NCI-H82 treated with DMSO at 0.1 percent for 48 hours (cell line): ENCODE results near the gene TGFBR2.

Source experiments
- DNase-seq: peaks from one replicate; lab custom pipeline; 2025; ENCODE audit not compliant: unreplicated experiment; lab: John Stamatoyannopoulos, UW

Gene TGFBR2

DNA sequence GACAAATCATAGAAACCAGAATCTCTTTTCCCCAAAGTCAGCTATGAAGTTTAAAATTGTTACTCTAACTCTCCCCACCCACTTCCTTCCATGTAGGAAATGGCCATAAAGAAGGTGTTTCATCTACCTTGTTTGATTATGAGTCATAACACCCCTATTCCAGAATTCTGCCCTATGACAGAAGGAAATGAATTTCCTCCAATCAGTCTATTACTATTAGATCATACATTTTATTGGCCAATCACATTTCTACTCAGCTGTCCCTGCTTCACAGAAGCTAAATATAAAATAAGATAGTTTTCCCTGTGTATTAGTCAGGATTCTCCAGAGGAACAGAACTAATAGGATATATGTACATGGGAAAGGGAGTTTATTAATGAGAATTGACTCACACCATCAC is 102.1 kb downstream of the TGFBR2 start:
- DNase-seq, result no peak

DNA sequence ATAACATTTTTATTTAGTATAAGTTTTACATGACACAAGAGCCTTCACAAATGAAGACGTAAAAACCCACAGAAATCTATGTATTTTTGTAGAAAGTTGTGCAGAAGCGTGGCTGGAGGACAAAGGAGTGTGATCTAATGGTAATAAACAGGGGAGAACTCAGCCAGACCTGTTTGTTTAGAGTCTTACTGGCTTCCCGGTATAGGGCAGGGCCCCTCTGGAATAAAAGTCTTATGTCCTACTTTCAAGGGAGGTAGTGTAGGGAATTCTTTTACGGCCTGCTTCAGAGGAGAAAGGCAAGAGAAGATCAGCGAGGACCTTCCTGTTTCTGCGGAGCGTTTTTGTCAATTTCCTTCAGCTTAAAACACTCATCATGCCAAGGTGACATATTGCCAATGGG is 103.6 kb downstream of the TGFBR2 start:
- no peak for DNase-seq

DNA sequence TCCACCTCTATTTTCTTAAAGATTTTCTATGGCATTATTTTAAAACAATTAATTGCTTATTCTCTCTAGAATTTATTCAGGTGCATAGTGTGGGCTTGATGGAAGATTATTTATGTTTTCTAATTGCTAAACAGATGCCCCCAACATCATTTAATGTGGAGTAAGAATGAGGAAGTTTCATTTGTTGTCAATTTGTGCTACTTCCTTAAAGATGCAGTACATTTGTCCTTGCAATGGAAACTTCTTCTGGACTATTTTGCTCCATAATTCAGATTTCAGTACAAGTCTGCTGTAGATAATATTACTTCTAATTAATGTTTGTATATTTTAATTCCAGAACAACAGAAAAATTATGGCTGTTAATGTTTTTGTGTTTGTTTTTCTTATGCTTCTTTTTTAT is 104.8 kb downstream of the TGFBR2 start:
- DNase-seq, result no peak

DNA sequence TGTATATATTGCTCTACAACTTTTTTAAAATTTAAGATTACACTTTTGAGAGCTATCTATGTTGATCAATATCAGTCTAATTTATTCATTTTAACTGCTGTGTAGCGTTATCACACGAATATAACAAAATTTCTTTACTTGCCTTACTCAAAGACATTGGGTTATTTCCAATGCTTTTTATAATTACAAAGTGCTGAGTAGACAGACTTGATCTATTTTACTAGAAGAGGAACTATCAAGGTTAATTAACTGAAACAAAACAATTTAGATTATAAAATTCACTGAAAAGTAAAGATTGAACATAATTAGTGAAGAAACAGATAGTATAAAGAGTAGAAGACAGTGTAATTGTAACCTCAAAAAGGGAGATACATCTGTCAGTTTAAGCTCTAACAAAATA is 105.5 kb downstream of the TGFBR2 start:
- DNase-seq, result no peak

DNA sequence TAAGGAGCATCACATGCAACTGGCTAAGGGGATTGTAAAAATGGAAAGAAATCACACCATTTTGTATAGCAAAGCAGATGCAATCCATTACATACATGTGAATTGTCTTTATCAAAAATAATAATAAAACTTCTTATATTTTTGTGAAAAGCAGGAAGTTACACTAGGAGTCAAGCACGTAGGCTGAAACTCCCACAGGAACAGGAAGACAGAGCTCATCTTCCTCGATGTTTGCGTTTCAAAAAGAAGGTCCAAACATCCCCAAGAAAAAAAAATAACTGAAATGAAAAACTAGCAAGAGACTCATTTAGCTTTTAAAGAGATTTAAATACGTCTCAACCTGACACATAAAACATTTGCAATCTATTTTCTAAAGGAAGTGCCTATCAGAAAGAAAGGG is 106.6 kb downstream of the TGFBR2 start:
- DNase-seq, result no peak

DNA sequence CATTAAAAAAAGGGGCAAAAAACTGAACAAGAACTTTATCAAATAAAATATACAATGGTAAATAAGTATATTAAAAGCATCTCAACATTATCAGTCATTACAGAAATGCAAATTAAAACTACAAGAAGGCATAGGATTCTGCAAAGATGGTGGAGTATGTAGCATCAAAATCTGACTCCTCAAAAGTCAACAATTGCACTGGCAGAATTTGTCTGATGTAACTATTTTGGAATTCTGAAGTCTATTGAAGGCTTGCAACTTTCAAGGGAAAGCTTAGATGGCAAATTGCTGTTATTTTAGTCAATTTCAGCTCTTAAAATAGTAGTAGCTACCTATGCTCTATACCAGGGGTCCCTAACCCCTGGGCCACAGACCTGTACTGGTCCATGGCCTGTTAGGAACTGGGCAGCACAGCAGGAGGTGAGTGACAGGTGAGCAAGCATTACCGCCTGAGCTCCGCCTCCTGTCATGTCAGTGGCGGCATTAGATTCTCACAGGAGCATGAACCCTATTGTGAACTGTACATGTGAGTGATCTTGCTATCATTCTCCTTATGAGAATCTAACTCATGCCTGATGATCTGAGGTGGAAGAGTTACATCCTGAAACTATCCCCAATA is 107.6 kb downstream of the TGFBR2 start:
- no peak for DNase-seq

DNA sequence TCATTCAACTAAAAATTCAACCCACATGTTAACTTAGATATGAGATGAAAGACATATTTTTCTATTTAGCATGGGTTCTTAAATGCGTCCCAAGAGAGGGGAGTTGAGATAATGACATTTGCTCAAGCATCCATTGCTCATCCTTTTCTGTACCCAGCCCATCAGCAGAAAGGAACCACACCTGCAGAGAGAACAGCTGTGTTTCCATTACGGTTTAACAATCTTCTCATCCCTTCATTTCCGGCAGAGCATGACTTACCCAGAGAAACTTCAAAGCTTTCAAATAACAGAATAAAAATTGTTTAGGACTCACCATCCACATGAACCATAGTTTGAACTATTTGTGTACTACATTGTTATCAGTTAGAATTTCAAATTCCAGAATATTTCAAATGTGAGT is 113.1 kb downstream of the TGFBR2 start:
- no peak for DNase-seq

DNA sequence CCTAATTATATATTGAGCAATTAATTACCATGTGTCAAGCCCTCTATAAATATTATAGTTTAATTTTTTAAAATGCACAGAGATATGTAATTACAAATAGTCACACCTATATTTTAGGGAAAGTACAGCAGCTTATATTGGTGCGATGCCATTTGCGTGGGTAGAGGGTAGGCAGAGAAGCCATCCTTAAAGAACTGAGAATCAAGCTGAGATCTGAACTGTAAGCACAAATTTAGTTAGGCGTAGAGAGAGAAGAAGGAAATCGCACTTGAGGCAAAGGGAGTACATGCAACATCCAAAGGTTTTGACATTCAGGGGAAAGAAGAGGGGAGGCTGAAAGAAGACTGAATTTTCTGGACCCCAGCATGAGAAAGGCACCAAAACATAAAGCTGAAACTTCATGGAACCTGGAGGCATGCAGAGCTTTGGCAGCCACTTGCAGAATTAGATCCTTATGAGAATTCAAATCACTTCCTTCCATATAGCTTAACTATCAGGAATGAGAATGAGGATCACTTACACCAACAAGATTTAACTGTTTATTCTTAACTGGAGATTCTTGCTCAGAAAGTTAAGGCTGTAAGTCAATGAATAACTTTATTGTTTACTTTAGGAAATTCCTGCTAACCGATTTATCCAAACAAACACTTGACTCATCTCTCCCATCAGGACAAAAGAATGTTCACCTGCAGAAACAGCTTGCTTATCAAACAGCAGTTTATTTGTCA is 114.3 kb downstream of the TGFBR2 start:
- no peak for DNase-seq

DNA sequence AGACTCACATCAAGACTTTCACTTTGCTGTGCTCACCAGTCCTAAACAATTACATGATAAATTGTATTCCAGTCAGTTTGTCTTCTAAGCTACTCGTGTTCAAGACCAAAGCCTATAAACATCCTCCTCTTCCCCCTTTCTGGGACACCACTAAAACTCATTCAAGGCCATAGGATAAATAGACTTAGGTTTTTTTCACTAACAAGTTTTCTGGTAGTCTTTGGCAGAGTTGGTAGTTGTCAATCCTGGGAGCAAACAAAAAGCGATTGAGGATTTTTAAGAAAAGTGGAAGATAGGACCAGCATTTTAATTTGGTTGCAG is 114.9 kb downstream of the TGFBR2 start:
- no peak for DNase-seq

DNA sequence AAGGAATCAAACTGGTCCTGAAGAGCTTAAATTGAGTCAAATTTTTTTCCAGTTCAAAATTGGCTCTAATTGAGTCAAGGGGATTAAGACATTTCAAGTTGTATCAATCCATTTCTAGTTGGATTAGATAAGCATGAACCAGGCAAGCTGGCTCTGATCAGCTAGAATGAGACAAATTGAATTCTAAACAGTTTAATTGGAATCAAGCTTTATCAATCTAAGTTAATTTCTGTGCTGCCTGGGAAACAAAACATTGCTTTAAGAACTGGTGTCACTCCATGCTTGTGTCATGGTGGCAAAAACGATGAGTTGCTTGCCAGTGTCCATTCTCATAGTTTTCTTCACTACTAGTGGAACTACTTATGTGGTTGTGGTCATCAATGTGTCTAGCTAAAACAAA is 116.8 kb downstream of the TGFBR2 start:
- DNase-seq, result no peak

DNA sequence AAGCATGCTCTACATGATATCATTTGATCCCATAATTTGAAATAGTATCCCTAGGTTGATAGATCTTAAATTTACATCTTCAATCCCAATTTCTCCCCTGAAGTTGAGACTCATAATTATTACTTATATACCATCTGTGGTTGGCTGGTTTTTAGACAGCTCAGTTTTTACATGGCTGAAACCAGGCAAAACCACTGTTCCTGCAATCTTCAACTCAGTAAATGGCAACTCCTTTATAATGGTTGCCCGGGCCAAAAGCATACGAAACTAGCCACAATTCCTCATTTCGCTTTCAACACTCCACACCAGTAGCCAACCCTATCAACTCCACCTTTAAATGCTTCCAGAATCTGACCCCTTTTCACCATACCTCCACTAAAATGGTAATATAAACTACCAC is 118.5 kb downstream of the TGFBR2 start:
- DNase-seq, result no peak

DNA sequence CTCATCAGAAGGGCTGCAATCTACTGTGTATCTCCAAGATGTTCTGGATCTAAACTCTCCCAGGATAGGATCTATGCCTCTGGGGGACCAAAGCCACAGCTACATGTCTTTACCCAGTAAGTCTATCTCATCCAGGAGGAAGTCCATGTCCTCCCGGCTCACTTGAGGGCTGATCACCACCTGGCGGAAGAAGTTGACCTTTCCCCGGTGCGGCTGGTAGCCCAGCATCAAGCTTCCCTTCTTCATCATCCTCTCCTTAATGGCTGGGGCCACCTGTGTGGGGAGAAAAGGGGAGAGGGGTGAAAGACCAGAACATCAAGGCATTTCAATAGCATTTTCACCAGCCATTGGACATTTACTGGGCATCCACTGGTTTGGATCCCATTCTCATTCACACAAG is 121.7 kb downstream of the TGFBR2 start:
- DNase-seq, result no peak

DNA sequence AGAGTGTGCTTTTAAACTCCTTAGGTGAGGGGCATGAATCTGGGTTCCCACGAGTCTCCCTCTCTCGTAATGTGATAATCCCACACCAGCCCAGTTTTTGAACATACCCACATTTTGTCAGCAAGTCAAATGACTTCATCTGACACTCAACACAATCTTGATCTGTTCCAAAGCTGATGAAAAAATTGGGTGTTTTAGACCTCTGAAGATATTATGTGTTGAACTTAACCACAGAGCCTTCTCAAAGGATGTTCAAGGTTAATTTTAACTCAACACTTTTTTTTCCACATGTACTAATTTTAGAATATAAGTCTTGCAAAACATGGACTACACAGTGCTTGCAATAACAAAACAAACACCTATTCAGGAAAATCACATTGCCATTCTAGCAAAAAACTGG is 123.1 kb downstream of the TGFBR2 start:
- DNase-seq, result no peak

DNA sequence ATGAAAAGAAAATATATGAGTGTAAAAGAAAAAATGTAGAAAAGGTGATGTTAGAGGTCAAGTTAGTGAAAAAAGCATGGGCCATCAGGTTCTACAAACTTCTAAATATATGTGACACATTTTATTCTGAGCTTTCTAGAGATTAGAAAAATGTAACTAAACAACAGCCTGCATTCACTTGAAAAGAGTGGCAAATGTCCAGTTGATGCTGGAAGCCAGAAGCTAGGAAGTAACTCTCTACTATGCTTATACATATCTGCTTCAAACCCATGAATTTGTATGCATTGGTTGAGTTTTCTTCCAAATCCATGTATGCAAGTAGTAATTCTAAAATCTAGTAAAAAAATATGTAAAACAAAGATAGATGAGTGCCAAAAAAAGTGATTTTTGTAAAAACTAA is 123.5 kb downstream of the TGFBR2 start:
- no peak for DNase-seq

DNA sequence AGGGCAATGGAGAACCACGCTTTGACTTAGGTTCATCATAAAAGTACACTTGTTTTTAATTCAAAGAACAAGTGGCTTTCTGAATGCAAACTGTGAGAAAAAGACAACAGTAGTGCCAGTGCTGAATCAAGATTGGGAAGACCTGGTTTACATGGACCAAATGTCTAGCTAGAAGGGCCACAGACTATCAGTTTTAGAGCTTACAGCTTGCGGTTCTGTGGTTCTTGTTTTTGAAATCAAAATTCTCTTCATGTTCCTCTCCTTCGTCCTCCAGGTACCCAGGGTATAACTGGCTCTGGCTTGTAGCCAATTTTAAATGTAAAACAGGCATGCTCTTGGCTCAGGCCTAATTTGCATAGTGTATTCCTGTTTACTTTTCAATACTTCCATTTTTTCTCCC is 124.6 kb downstream of the TGFBR2 start:
- DNase-seq, result no peak

DNA sequence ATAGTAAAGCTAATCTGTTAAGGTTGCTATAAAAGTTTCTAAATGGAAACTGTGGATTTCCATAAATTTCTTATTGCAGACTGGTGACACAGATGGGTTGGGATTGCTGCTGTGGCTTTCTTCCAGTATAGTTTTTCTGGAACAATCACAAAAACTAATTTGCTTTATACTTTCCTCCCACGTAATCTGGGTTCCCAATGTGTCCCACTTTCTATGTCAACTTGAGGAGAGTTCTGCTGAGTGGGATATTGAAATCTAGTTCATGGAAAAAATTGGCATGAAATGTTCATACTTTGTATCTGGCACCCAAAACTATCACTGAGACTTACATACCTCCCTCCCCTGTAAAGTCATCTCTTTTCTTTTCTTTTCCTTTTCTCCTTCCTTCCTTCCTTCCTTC is 126.8 kb downstream of the TGFBR2 start:
- no peak for DNase-seq

DNA sequence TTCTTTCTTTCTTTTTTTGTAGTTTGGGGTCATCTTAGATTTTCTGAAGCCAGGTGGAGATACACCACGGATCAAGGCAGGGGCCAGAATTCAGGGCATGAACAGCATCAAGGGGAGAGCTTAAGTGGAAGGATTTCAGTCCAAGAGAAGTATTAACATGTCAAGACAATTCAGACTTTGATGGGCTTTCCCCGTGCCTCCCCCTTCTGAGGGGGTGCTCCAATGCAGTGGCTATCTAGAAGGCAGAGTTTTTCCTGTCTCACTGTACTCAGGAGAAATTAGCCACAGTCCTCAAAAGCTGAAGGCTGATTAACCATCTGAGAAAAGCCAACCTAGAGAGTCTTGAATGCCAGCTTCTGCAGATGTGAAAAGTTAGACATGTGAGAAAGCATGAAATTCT is 127.3 kb downstream of the TGFBR2 start:
- DNase-seq, result no peak

DNA sequence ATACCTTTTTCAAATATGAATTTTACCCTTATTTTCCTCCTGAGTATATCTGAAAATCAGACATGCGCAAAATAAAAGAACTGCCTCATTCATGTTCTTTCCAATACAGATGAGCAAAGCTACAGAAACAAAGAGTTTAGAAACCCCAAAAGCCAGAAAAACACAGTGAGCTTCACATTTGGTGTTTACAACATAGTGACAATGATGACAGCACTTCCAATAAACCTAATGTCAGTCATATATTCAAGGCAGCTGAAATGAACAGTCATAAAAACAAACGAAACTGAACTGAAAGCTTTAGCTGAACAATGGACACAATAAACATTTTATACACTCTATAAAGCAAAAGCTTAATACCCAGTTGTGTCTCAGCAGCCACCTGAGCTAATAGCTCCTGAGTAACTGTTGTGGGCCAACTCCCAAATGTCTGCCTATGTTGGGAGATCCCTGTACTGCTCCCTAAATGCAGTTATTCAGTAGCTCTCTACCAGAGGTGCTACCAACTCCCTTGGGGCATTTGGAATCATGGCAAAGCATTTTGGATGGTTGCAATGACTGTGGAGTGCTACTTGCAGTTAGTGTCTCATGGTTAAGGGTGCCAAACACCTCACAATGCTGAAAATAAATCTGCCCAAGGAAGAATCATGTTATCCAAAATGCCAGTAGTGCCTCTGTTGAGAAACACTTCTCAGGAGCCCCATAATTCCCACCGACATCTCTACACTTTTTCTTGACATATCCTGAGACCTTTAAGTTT is 131.5 kb downstream of the TGFBR2 start:
- DNase-seq, result no peak

DNA sequence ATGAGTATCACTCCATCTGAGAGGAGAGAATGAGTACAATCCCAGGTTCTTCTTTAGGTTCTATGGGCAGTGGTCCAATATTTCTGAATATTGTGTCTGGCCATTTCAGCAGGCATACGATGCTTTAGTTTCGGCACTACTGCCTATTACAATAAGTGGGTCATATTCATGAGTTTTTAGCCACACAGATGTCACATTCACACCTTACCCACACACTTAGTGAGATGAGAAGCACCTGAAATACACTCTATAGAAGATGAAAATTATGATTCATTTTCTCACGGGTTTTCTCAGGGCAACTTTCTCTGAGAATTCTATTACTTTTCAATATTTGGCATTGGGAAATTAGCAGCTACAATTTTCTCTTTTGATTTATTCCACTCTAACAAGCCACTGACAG is 132.2 kb downstream of the TGFBR2 start:
- DNase-seq, result no peak

DNA sequence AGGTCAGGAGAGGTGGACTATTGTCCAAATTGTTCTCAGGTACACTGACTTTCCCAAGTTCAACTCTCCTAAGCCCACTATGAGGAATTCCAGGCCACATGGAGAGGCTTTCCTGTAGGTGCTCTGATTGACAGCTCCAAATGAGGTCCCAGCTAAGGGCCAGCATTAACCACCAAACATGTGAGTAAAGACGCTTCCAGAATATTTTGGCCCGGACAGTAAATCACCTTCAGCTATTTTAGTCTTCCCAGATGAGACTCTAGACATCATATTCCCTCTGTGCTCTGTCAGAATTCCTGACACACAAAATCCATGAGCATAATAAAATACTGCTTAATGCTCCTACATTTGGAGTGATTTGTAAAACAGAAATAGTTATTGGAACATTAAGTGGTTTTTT is 135.5 kb downstream of the TGFBR2 start:
- DNase-seq, result no peak

DNA sequence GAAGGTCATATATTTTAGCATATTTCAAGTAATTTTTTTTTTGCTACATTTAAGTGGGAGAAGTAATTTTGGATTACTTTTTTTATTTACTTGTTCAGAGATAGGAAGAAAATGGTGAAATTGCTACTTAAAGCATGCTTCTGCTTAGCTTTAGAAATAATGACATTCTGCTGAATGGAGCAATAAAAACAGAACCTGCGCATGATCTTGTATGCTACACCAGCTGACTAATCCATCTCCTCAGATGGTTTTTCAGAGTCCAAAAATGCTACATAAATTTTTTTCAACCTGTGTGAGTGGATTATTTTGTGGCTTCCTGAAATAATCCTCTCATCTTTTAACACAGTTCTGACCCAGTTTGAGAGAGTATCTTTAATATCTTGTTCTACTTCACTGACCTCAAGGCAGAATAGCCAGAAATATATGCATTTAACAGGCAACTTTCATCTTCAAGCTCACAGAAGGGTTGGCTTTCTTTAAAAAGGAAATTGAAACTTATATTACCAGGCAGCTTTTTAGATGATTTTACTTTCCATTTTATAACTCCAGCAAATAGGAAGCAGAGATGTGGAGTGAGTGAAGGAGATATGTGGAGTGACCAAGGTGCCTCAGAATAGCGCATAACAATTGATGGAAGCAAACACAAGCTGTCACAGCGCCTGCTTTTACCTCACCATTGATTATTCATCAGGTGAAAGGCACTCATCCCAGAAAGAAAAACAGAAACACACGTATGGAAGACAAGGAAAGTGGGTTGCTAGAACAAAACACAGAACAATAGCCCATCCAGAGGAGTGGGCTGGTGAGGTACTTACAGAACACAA is 136.6 kb downstream of the TGFBR2 start:
- no peak for DNase-seq
